GM23338 (cell line): ENCODE data around the gene GNAS. TPM values are rescaled to one million over a fixed set of nuclear protein-coding genes. Genes with fewer than 3 reads are reported as not detected.

Source experiments
- ATAC-seq: fragments of 200-7000 bp; cut with Tn5 transposase; 3 replicates; pipeline ENCODE4 v1.9.1; 2020
- DNase-seq: peaks from one replicate; pipeline ENCODE4 v3.0.0-alpha.2; 2015; ENCODE audit warnings: low spot score
- H2AFZ ChIP-seq: fragments of 200-600 bp; sonication (generic); 2 replicates; pipeline ENCODE4 v1.8.0; 2016; ENCODE audit warnings: antibody characterized with exemption, mild to moderate bottlenecking, moderate library complexity
- H3F3A ChIP-seq: fragments of 200-600 bp; sonication (generic); replicated peaks from 2 replicates; pipeline ENCODE4 v1.8.0; 2017; ENCODE audit warnings: antibody characterized with exemption, mixed run types, low read depth
- H3K27ac ChIP-seq: fragments of 200-600 bp; sonication (generic); 2 replicates; pipeline ENCODE4 v1.6.1; 2016; ENCODE audit warnings: low read depth
- H3K27me3 ChIP-seq: fragments of 200-600 bp; sonication (generic); 2 replicates; pipeline ENCODE4 v1.8.0; 2016; ENCODE audit warnings: mild to moderate bottlenecking, mixed run types, moderate library complexity; ENCODE audit not compliant: insufficient read depth
- H3K36me3 ChIP-seq: fragments of 200-600 bp; sonication (generic); 2 replicates; pipeline ENCODE4 v1.8.0; 2016; ENCODE audit warnings: mild to moderate bottlenecking; ENCODE audit not compliant: insufficient read depth
- H3K4me1 ChIP-seq: fragments of 200-600 bp; sonication (generic); 2 replicates; pipeline ENCODE4 v1.8.0; 2016; ENCODE audit warnings: mild to moderate bottlenecking, moderate library complexity; ENCODE audit not compliant: insufficient read depth
- H3K4me2 ChIP-seq: fragments of 200-600 bp; sonication (generic); 2 replicates; pipeline ENCODE4 v1.7.1; 2017; ENCODE audit warnings: mixed run types
- H3K4me3 ChIP-seq: fragments of 200-600 bp; sonication (generic); 2 replicates; pipeline ENCODE4 v1.6.1; 2016; ENCODE audit warnings: mixed run types
- H3K79me2 ChIP-seq: fragments of 200-600 bp; sonication (generic); replicated peaks from 2 replicates; pipeline ENCODE4 v1.8.0; 2017; ENCODE audit warnings: mild to moderate bottlenecking; ENCODE audit not compliant: insufficient read depth
- H3K9me2 ChIP-seq: fragments of 200-600 bp; sonication (generic); 2 replicates; pipeline ENCODE4 v1.8.0; 2017; ENCODE audit not compliant: insufficient read depth
- H4K20me1 ChIP-seq: fragments of 200-600 bp; sonication (generic); replicated peaks from 2 replicates; pipeline ENCODE4 v1.8.0; 2017; ENCODE audit warnings: mild to moderate bottlenecking; ENCODE audit not compliant: insufficient read depth
- H3K27ac Mint-ChIP-seq: 2 replicates; pipeline ENCODE4 v1.8.0; 2020; ENCODE audit warnings: inconsistent platforms, mild to moderate bottlenecking, moderate library complexity, mixed read lengths
- H3K27me3 Mint-ChIP-seq: 3 replicates; pipeline ENCODE4 v1.8.0; 2022; ENCODE audit warnings: low read depth, mild to moderate bottlenecking, moderate library complexity, mixed read lengths, inconsistent platforms; ENCODE audit not compliant: insufficient read depth, poor library complexity
- H3K36me3 Mint-ChIP-seq: 3 replicates; pipeline ENCODE4 v1.8.0; 2021; ENCODE audit warnings: low read depth, mild to moderate bottlenecking, inconsistent platforms, moderate library complexity, mixed read lengths
- H3K4me1 Mint-ChIP-seq: 3 replicates; pipeline ENCODE4 v1.8.0; 2020; ENCODE audit warnings: mild to moderate bottlenecking, inconsistent platforms, mixed read lengths
- H3K4me3 Mint-ChIP-seq: 3 replicates; pipeline ENCODE4 v1.8.0; 2021; ENCODE audit warnings: moderate library complexity, mild to moderate bottlenecking, inconsistent platforms, mixed read lengths
- H3K9me3 Mint-ChIP-seq: 3 replicates; pipeline ENCODE4 v1.8.0; 2020; ENCODE audit warnings: moderate library complexity, mild to moderate bottlenecking, inconsistent platforms, mixed read lengths
- CREB1 ChIP-seq: fragments of 250-450 bp; sonication (Bioruptor Pico); IDR thresholded peaks from 2 replicates; pipeline ENCODE4 v1.5.0; 2020; ENCODE audit warnings: low read depth, mild to moderate bottlenecking, moderate library complexity
- EZH2 ChIP-seq: fragments of 200-600 bp; sonication (generic); IDR thresholded peaks from one replicate; pipeline ENCODE4 v1.8.0; 2017; ENCODE audit warnings: antibody characterized with exemption, mild to moderate bottlenecking, low read depth; ENCODE audit not compliant: unreplicated experiment
- EZH2phosphoT487 ChIP-seq: fragments of 200-600 bp; sonication (generic); IDR thresholded peaks from one replicate; pipeline ENCODE4 v1.8.1; 2018; ENCODE audit warnings: antibody characterized with exemption; ENCODE audit not compliant: unreplicated experiment
- JUNB ChIP-seq: IDR thresholded peaks from one replicate; pipeline ENCODE4 v1.6.1; 2016; ENCODE audit warnings: antibody characterized with exemption; ENCODE audit not compliant: unreplicated experiment
- NANOG ChIP-seq: IDR thresholded peaks from 2 replicates; pipeline ENCODE4 v1.6.1; 2016; ENCODE audit warnings: antibody characterized with exemption, borderline replicate concordance
- POLR2AphosphoS5 ChIP-seq: IDR thresholded peaks from 2 replicates; pipeline ENCODE4 v1.6.1; 2016; ENCODE audit warnings: antibody characterized with exemption, low read depth
- STAT1 ChIP-seq: IDR thresholded peaks from one replicate; pipeline ENCODE4 v1.6.1; 2016; ENCODE audit warnings: antibody characterized with exemption; ENCODE audit not compliant: unreplicated experiment
- ZNF114 ChIP-seq: fragments of 250-450 bp; sonication (Bioruptor Pico); IDR thresholded peaks from 2 replicates; pipeline ENCODE4 v1.5.0; 2020; ENCODE audit warnings: mild to moderate bottlenecking, moderate library complexity
- ZNF331 ChIP-seq: fragments of 250-450 bp; sonication (Bioruptor Pico); IDR thresholded peaks from 2 replicates; pipeline ENCODE4 v1.5.0; 2020; ENCODE audit warnings: low read depth, mild to moderate bottlenecking, moderate library complexity
- polyA plus RNA-seq: library from polyadenylated mRNA; unstranded; fragments of >200 nt; fragmentation: Nextera tagmentation; extraction: Ambion mirVana; gene quantifications from 2 replicates; pipeline ENCODE4 v1.2.1, GENCODE V29; 2016
- total RNA-seq: library from RNA; depleted of rRNA; stranded (reverse); fragments of >200 nt; shearing (Covaris generic); gene quantifications from 2 replicates; pipeline ENCODE4 v1.2.3, GENCODE V29; 2014
- TF ChIP-seq, protein P1 (sequence below): IDR thresholded peaks from 2 replicates; pipeline ENCODE4 v1.6.1; 2016; ENCODE audit warnings: antibody characterized with exemption
- TF ChIP-seq, protein P2 (sequence below): IDR thresholded peaks from one replicate; pipeline ENCODE4 v1.6.1; 2018; ENCODE audit warnings: antibody characterized with exemption; ENCODE audit not compliant: unreplicated experiment
- TF ChIP-seq, protein P3 (sequence below): fragments of 250-450 bp; sonication (Bioruptor Pico); IDR thresholded peaks from 2 replicates; pipeline ENCODE4 v1.5.0; 2020; ENCODE audit warnings: mild to moderate bottlenecking, moderate library complexity
- TF ChIP-seq, protein P4 (sequence below), 2 experiments: fragments of 200-600 bp in 1 of 2; sonication (generic) in 1 of 2; conservative IDR thresholded peaks; 2 replicates each; pipeline versions ENCODE4 v1.5.1 to v1.6.1; 2016 to 2017; ENCODE audit warnings: antibody characterized with exemption in 2 of 2, low read depth in 2 of 2, mild to moderate bottlenecking in 2 of 2, moderate library complexity in 1 of 2

GNAS gene
- total and polyA plus RNA-seq, 2 experiments from 2014 or later: 917 to 1,042 TPM

DNA sequence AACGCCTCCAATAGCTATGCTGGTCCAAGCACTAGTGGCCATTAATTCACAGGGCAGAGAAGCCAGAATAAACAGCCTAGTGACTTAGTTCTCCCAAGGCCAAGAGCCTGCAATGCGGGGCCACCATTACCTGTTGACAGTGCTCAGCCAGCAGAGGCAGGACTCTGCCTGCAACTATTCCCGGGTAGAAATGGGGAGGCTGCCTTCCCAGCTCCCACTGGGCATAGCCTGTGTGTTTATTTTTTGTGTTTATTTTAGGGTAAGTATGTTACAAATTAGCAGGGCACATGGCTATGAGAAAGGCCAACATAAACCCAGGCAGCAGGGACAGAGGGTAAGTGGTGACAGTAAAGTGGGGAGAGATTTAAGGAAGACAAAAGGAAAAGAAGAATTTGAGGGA lies 6.8 kb upstream of the GNAS start:
- Histone ChIP-seq H3K4me3 (peak overlapping the region; percentile 90), H2AFZ (no peak overlapping the region), H3K27ac (peak overlapping the region; percentile 96), H3K4me2 (peak overlapping the region; percentile 86), H3K27me3 (peaks cover 6% of the 10 kb centered on the region), H4K20me1 (peaks cover 20% of the 10 kb centered on the region), H3K4me1 (peaks cover 65% of the 10 kb centered on the region), H3F3A (peaks cover 10% of the 10 kb centered on the region; the same call in 1 of the 2 replicates), H3K36me3 (0 out of 2 replicates have a peak, but pooled peaks cover 6% of the 10 kb centered on the region), H3K79me2 (peaks cover 97% of the 10 kb centered on the region), H3K9me2 (no peaks in the 10 kb centered on the region)
- TF ChIP-seq, protein P1, sequence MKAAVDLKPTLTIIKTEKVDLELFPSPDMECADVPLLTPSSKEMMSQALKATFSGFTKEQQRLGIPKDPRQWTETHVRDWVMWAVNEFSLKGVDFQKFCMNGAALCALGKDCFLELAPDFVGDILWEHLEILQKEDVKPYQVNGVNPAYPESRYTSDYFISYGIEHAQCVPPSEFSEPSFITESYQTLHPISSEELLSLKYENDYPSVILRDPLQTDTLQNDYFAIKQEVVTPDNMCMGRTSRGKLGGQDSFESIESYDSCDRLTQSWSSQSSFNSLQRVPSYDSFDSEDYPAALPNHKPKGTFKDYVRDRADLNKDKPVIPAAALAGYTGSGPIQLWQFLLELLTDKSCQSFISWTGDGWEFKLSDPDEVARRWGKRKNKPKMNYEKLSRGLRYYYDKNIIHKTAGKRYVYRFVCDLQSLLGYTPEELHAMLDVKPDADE: no peak
- TF ChIP-seq EZH2 (no peak), NANOG (no peak), ZNF114 (no peak), JUNB (no peak), CREB1 (CRISPR knock-in tag) (no peak), STAT1 (no peak), POLR2AphosphoS5 (no peak), EZH2phosphoT487 (no peak), ZNF331 (no peak)
- TF ChIP-seq, protein P2, sequence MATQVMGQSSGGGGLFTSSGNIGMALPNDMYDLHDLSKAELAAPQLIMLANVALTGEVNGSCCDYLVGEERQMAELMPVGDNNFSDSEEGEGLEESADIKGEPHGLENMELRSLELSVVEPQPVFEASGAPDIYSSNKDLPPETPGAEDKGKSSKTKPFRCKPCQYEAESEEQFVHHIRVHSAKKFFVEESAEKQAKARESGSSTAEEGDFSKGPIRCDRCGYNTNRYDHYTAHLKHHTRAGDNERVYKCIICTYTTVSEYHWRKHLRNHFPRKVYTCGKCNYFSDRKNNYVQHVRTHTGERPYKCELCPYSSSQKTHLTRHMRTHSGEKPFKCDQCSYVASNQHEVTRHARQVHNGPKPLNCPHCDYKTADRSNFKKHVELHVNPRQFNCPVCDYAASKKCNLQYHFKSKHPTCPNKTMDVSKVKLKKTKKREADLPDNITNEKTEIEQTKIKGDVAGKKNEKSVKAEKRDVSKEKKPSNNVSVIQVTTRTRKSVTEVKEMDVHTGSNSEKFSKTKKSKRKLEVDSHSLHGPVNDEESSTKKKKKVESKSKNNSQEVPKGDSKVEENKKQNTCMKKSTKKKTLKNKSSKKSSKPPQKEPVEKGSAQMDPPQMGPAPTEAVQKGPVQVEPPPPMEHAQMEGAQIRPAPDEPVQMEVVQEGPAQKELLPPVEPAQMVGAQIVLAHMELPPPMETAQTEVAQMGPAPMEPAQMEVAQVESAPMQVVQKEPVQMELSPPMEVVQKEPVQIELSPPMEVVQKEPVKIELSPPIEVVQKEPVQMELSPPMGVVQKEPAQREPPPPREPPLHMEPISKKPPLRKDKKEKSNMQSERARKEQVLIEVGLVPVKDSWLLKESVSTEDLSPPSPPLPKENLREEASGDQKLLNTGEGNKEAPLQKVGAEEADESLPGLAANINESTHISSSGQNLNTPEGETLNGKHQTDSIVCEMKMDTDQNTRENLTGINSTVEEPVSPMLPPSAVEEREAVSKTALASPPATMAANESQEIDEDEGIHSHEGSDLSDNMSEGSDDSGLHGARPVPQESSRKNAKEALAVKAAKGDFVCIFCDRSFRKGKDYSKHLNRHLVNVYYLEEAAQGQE: no peak
- TF ChIP-seq, protein P3, sequence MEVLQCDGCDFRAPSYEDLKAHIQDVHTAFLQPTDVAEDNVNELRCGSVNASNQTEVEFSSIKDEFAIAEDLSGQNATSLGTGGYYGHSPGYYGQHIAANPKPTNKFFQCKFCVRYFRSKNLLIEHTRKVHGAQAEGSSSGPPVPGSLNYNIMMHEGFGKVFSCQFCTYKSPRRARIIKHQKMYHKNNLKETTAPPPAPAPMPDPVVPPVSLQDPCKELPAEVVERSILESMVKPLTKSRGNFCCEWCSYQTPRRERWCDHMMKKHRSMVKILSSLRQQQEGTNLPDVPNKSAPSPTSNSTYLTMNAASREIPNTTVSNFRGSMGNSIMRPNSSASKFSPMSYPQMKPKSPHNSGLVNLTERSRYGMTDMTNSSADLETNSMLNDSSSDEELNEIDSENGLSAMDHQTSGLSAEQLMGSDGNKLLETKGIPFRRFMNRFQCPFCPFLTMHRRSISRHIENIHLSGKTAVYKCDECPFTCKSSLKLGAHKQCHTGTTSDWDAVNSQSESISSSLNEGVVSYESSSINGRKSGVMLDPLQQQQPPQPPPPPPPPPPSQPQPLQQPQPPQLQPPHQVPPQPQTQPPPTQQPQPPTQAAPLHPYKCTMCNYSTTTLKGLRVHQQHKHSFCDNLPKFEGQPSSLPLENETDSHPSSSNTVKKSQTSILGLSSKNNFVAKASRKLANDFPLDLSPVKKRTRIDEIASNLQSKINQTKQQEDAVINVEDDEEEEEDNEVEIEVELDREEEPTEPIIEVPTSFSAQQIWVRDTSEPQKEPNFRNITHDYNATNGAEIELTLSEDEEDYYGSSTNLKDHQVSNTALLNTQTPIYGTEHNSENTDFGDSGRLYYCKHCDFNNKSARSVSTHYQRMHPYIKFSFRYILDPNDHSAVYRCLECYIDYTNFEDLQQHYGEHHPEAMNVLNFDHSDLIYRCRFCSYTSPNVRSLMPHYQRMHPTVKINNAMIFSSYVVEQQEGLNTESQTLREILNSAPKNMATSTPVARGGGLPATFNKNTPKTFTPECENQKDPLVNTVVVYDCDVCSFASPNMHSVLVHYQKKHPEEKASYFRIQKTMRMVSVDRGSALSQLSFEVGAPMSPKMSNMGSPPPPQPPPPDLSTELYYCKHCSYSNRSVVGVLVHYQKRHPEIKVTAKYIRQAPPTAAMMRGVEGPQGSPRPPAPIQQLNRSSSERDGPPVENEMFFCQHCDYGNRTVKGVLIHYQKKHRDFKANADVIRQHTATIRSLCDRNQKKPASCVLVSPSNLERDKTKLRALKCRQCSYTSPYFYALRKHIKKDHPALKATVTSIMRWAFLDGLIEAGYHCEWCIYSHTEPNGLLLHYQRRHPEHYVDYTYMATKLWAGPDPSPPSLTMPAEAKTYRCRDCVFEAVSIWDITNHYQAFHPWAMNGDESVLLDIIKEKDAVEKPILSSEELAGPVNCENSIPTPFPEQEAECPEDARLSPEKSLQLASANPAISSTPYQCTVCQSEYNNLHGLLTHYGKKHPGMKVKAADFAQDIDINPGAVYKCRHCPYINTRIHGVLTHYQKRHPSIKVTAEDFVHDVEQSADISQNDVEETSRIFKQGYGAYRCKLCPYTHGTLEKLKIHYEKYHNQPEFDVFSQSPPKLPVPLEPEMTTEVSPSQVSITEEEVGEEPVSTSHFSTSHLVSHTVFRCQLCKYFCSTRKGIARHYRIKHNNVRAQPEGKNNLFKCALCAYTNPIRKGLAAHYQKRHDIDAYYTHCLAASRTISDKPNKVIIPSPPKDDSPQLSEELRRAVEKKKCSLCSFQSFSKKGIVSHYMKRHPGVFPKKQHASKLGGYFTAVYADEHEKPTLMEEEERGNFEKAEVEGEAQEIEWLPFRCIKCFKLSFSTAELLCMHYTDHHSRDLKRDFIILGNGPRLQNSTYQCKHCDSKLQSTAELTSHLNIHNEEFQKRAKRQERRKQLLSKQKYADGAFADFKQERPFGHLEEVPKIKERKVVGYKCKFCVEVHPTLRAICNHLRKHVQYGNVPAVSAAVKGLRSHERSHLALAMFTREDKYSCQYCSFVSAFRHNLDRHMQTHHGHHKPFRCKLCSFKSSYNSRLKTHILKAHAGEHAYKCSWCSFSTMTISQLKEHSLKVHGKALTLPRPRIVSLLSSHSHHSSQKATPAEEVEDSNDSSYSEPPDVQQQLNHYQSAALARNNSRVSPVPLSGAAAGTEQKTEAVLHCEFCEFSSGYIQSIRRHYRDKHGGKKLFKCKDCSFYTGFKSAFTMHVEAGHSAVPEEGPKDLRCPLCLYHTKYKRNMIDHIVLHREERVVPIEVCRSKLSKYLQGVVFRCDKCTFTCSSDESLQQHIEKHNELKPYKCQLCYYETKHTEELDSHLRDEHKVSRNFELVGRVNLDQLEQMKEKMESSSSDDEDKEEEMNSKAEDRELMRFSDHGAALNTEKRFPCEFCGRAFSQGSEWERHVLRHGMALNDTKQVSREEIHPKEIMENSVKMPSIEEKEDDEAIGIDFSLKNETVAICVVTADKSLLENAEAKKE (CRISPR knock-in tag): no peak
- TF ChIP-seq, protein P4, sequence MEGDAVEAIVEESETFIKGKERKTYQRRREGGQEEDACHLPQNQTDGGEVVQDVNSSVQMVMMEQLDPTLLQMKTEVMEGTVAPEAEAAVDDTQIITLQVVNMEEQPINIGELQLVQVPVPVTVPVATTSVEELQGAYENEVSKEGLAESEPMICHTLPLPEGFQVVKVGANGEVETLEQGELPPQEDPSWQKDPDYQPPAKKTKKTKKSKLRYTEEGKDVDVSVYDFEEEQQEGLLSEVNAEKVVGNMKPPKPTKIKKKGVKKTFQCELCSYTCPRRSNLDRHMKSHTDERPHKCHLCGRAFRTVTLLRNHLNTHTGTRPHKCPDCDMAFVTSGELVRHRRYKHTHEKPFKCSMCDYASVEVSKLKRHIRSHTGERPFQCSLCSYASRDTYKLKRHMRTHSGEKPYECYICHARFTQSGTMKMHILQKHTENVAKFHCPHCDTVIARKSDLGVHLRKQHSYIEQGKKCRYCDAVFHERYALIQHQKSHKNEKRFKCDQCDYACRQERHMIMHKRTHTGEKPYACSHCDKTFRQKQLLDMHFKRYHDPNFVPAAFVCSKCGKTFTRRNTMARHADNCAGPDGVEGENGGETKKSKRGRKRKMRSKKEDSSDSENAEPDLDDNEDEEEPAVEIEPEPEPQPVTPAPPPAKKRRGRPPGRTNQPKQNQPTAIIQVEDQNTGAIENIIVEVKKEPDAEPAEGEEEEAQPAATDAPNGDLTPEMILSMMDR (conservative IDR thresholded peaks at IDR 0.05; ENCODE audit: low read depth in 2 of 2): no peak
- Mint-ChIP-seq H3K4me1 (peaks cover 88% of the 10 kb centered on the region), H3K36me3 (peaks cover 84% of the 10 kb centered on the region), H3K9me3 (no peaks in the 10 kb centered on the region), H3K4me3 (peak overlapping the region; percentile 48; the same call in 2 of the 3 replicates), H3K27ac (peak overlapping the region; percentile 90), H3K27me3 (peaks cover 16% of the 10 kb centered on the region)
- DNase-seq (no peak), ATAC-seq (no peak)
